Right ventricle myocardium superior (tissue), 1 donor: ENCODE data around the gene CIRBP. TPM values are rescaled to one million over a fixed set of nuclear protein-coding genes. Genes with fewer than 3 reads are reported as not detected.

ENCODE experiments used
- ATAC-seq: fragments of 200-7000 bp; cut with Tn5 transposase; one replicate; pipeline ENCODE4 v1.9.1; 2020; ENCODE audit warnings: mild to moderate bottlenecking; ENCODE audit not compliant: poor library complexity
- DNase-seq: peaks from one replicate; pipeline ENCODE4 v3.0.0-alpha.2; 2020
- intact Hi-C: fragments of 100-400 bp; cut with DNase I; formaldehyde crosslinking; loops from one replicate; pipeline ENCODE4 v1.11.2; 2022
- total RNA-seq: library from RNA; stranded (reverse); fragmentation: NEBNext Ultra II Directional; extraction: Animal tissue kit (Norgen Biotek cat#: 25700); gene quantifications from one replicate; pipeline ENCODE4 v1.2.1, GENCODE V29; 2021
- donor health status: DM: no; HTN: yes; CAD: no; lungs with severe emphysema.

Gene CIRBP
- total RNA-seq, 1 donor from 2014 or later, result 219 TPM

GRCh38 chr19:1280636-1281568 is 11.8 kb downstream of the CIRBP start:
- ATAC-seq (no peak), DNase-seq (no peak)
- intact Hi-C loops, result no loop called here

GRCh38 chr19:1281569-1282287 is 12.6 kb downstream of the CIRBP start:
- no peak for DNase-seq
- intact Hi-C loops, result no loop called here
- no peak for ATAC-seq

GRCh38 chr19:1282588-1283206 is 13.6 kb downstream of the CIRBP start:
- intact Hi-C loops, result no loop called here
- ATAC-seq (no peak), DNase-seq (no peak)

- no peak for DNase-seq
These were observed 14.2 kb downstream of the CIRBP start for GRCh38 chr19:1283207-1283916.

GRCh38 chr19:1283917-1284292 is 14.8 kb downstream of the CIRBP start:
- ATAC-seq (no peak), DNase-seq (no peak)
- intact Hi-C loops, result no loop called here

More at GRCh38 chr19:1283207-1283916, 14.2 kb downstream of the CIRBP start:
- no peak for ATAC-seq
- intact Hi-C loops, result no loop called here

GRCh38 chr19:1284293-1284978 is 15.3 kb downstream of the CIRBP start:
- intact Hi-C loops, result no loop called here
- no peak for DNase-seq

GRCh38 chr19:1284979-1285736 is 16.0 kb downstream of the CIRBP start:
- no peak for ATAC-seq
- DNase-seq, result no peak
- intact Hi-C loops, result no loop called here

More at GRCh38 chr19:1284293-1284978, 15.3 kb downstream of the CIRBP start:
- no peak for ATAC-seq

GRCh38 chr19:1285737-1286360 is 16.7 kb downstream of the CIRBP start, which contains the start of gene EFNA2:
EFNA2 (plus strand) TSS chr19:1285873; CDS start chr19:1286169, 296 bp downstream.
- no peak for ATAC-seq
- intact Hi-C loops, result no loop called here

GRCh38 chr19:1286487-1287353 is 17.6 kb downstream of the CIRBP start:
- intact Hi-C loops, result no loop called here

More at GRCh38 chr19:1285737-1286360, 16.7 kb downstream of the CIRBP start, which contains the start of gene EFNA2:
- no peak for DNase-seq

GRCh38 chr19:1287354-1288225 is 18.5 kb downstream of the CIRBP start:
- no peak for DNase-seq
- no peak for ATAC-seq
- intact Hi-C loops, result no loop called here

More at GRCh38 chr19:1286487-1287353, 17.6 kb downstream of the CIRBP start:
- no peak for DNase-seq
- ATAC-seq, result no peak

- ATAC-seq (no peak), DNase-seq (no peak)
- intact Hi-C loops, result no loop called here
These were observed 19.1 kb downstream of the CIRBP start for GRCh38 chr19:1288226-1288612.

- ATAC-seq, result no peak
These were observed 19.9 kb downstream of the CIRBP start for GRCh38 chr19:1288833-1289685.

GRCh38 chr19:1289686-1290025 is 20.5 kb downstream of the CIRBP start:
- intact Hi-C loops, result no loop called here
- DNase-seq (no peak), ATAC-seq (no peak)

More at GRCh38 chr19:1288833-1289685, 19.9 kb downstream of the CIRBP start:
- intact Hi-C loops, result no loop called here
- no peak for DNase-seq

- intact Hi-C loops, result no loop called here
- DNase-seq (no peak), ATAC-seq (no peak)
These were observed 21.1 kb downstream of the CIRBP start for GRCh38 chr19:1290196-1290702.
